ENCODE results near the gene PKP4.

- no peak for TF ChIP-seq EZH2phosphoT487 (IDR thresholded peaks at IDR 0.05; ENCODE audit: insufficient read depth, low read depth)
- no peak for TF ChIP-seq EZH2 (IDR thresholded peaks at IDR 0.05; ENCODE audit: insufficient read depth, poor library complexity, severe bottlenecking)
Observed at GRCh38 chr2:158695305-158695704, 238.6 kb downstream of the PKP4 start.

Measured in GM23248 (cell line).